ENCODE measurements around the gene HSD17B11.
"Not testable (repeated sequence)": the region's sequence is repeated elsewhere in the genome, so short reads cannot be mapped to it uniquely, and the experiment has no call there.

HSD17B11 gene

DNA sequence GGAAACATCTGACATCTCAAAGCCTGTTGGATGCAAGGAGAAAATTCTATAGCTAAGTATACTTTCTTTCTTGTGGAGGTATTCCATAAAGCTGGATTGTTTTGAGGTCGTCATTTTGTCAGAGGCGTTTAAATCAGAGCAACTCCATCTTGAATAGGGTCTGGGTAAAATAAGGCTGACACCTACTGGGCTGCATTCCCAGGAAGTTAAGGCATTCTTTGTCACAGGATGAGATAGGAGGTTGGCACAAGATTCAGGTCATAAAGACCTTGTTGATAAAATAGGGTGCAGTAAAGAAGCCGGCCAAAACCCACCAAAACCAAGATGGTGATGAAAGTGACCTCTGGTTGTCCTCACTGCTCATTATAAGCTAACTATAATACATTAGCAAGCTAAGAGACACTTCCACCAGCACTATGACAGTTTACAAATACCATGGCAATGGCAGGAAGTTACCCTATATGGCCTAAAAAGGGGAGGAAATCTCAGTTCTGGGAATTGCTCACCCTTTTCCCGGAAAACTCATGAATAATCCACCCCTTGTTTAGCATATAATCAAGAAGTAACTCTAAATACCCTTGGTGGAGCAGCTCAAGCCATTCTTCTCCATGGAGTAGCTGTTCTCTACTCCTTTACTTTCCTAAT is 80.2 kb downstream of the HSD17B11 start:
- no peak for DNase-seq

DNA sequence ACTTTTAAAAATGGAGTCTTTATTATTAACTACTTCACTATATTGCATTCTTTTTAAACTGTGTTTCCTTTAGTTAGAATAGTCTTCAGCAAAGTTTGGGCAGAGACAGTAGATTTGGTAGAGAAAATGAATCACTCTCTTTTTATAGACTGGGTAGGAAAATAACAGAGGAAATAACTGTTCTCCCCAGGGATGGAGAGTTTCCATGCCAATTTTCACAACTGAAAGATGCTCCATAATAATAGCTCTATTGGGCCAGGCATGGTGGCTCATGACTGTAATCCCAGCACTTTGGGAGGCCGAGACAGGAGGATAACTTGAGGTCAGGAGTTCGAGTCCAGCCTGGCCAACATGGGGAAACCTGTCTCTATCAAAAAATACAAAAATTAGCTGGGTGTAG is 81.4 kb downstream of the HSD17B11 start:
- DNase-seq: no peak

DNA sequence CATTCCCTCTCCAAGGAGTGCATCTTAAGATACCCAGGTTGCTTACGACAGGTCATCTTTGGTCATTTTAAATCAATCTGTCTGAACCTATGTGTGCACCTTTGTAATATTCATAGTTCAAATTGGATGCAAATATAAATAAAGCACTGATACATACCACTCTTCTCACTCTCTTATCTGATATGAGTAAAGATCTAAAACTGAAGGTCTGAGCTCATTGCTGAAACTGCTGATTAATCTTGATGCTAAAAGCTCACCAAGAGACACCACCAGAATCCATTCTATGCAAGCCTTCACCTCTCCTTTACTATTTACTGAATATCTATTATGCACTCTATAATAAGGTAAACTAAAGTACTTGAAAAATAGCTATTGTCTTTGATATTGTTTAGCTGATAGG is 84.9 kb downstream of the HSD17B11 start:
- no peak for DNase-seq

DNA sequence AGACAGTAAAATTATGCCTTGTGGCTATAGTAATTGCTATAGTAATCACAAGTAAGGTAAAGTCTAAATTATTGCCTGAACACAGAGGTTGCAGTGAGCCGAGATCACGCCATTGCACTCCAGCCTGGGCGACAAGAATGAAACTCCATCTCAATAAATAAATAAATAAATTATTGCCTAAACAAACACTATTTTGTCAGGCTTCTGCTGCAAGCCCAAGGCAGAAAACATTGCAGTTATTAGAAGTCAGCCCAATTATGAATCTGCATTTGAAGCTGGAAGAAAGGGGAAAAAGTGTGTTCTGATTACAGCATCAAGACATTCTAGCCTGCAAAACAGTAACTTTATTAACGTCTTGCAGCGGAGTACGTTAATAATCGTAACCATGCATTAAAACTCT is 85.4 kb downstream of the HSD17B11 start:
- no peak for DNase-seq

DNA sequence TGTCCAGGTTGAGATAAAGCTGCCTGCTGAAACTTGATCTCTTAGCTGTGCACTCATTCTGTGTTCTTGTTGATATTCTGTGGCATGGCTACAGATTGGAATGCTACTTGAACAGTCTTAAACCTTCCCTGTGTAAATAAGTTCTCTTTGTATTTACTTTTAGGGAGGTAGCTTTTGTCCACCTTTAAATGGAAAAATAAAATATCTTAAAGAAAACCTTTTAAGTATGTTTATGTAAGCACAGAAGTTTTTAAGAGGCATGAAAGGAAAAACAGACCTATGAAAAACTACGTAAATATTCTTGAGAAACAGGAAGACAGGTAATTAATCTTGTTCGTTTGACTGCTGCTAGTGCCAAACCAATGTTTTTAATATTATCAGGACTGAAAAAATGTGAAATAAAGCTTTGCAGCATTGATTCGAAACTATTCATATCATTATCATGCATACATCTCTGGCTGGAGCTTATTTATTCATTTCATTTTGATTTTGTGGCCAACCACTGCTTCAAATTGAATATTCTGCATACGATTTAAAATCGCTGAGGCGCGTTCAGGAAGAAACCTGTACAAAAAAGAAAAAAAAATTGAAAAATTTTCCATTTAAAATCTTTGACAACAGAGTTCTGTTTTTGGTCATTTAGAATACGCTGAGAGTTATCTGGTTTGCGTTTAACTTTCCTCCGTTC is 86.1 kb downstream of the HSD17B11 start:
- no peak for DNase-seq

DNA sequence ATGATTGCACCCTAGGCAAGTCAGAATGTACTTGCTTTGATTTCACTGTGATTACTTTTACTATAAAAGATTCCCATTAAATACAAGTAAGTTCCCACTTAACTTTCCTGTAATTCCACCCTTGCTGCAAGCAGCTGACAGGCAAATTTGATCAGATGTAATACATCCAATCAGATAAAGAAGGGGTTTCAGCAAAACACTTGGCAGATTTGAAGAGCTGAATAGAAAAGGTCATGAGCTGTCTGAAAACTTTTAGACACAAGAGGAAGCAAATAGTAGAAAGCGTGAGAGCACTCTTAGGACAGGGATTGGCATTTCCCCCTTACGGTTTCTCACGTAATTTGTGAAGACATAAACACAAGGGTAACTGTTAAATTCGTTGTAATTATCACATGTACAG is 91.1 kb downstream of the HSD17B11 start:
- DNase-seq: no peak

DNA sequence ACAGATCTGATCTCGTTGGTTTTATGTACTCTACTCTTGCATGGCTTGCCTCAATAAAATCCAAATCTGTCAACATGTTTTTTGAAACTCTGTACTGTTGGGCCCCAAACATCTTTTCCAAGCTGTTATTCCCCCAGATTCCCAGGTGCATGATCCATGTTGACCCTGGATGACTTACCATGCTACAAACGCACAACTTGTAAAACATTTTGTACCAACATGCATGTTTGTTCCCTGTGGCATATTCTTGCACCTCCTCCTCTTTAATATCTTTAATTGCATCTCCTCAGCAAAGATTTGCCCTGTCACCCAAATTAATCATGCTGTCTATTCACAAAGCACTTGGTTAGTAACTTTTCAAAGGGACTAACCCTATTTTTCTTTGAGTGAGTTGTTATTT is 92.6 kb downstream of the HSD17B11 start:
- no peak for DNase-seq

DNA sequence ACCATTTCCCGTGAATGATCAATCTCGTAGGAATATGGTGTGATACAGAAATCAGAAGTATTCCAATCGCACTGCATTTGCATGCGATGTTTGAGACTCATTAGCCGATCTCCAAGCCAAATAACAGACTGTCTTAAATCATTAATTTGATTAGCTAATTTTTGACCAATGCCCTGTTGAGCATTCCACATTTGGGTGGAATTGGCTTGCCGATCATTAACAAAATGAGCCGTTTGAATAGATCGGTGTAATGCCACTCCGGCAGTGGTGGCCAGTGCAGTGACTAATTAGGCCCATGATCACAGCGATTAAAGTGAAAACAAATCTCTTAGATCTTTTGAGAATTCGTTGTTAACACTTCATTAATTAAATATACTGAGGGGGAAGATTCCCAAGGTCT is 96.1 kb downstream of the HSD17B11 start:
- DNase-seq: not testable (repeated sequence)

DNA sequence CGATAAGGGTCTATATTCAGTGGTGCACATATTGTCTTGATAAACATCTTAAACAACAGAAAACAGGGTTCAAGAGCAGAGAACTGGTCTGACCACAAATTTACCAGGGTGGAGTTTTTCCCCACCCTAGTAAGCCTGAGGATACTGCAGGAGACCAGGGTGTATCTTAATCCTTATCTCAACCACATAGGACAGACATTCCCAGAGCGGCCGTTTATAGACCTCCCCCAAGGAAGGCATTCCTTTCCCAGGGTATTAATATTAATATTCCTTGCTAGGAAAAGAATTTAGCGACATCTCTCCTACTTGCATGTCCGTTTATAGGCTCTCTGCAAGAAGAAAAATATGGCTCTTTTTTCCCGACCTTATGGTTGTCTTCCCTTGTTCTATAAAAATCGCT is 97.1 kb downstream of the HSD17B11 start:
- DNase-seq: not testable (repeated sequence)

DNA sequence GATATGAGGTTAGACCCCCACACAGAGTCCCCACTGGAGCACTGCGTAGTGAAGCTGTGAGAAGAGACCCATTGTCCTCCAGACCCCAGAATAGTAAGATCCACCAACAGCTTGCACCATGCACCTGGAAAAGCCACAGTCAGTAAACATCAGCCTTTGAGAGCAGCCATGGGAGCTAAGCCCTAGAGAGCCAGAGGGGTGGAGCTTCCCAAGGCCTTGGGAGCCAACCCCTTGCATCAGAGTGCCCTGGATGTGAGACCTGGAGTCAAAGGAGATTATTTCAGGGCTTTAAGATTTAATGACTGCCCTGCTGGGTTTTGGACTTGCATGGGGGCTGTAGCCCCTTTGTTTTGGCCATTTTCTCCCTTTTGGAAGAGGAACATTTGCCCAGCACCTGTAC is 104.0 kb downstream of the HSD17B11 start:
- DNase-seq: no peak

All from hypothalamus (tissue), 51 donors.